Prostate gland (tissue), 2 donors: ENCODE data around the gene ACBD3.

Experiments
- CTCF ChIP-seq, 4 experiments: fragments of 200-600 bp in 2 of 4; fragments of 450-650 bp in 2 of 4; sonication (generic) in 2 of 4; IDR thresholded peaks; 1 replicate in 3 of 4; 2 replicates in 1 of 4; pipeline ENCODE4 v1.5.1; 2016 to 2019; ENCODE audit warnings: antibody characterized with exemption in 4 of 4, mild to moderate bottlenecking in 2 of 4, moderate library complexity in 2 of 4
- POLR2A ChIP-seq: fragments of 450-650 bp; IDR thresholded peaks from one replicate; pipeline ENCODE4 v1.6.1; 2016; ENCODE audit warnings: antibody characterized with exemption, mild to moderate bottlenecking
- POLR2AphosphoS5 ChIP-seq: sonication (generic); formaldehyde crosslinking; IDR thresholded peaks from one replicate; pipeline ENCODE4 v1.6.1; 2017; ENCODE audit warnings: antibody characterized with exemption

DNA sequence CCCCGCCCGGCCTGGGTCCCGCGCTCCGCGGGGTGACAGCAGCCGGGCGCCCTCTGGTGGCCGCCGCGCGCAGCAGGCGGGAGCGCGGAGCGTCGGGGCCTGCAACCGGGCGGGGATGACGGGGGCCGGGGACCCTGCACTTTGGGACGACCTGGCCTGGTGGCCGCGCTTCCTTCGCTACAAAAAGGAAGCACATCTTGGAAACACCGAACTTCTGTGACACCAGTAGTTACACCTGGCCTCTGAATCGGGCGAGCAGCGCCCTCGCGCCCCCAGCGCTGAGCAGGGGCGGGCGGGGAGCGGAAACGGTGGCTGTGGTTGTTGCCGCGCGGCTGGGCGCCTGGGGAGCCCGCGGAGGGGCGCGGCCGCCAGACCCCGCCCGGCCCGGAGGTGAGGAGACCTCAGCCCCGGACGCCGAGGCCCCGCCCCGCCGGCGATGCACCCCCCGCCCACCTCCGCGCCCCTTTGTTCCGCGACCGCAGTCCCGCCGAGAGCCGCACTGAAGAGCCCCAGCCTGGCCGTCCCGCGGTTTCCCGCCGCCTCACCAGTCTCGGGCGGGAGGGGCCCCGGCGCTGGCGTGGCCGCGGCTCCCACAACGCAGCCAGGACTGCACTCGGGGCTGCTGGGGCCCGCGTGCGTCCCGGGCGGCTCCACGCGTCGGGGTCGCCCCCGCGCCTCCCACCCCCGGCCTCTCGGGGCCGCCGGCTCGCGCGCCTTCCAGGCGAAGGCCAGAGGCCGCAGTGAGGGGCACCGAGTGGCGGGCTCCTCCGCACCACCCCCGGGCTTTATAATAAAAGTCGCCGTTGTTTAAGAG is 64.7 kb downstream of the ACBD3 start:
- TF ChIP-seq CTCF (IDR thresholded peaks at IDR 0.05) (peak; percentile 72 to 99 (median 95)), POLR2A (no peak), POLR2AphosphoS5 (no peak)
